K562 (cell line): ENCODE results near the gene CD101. TPM values are rescaled to one million over a fixed set of nuclear protein-coding genes. Genes with fewer than 3 reads are reported as not detected.

Source experiments
- ATAC-seq: fragments of 200-7000 bp; cut with Tn5 transposase; 3 replicates; pipeline ENCODE4 v1.9.1; 2020; ENCODE audit warnings: moderate library complexity
- BruUV-seq: library from RNA; stranded (reverse); fragments of 400-500 nt; replicated peaks from 2 replicates; lab custom pipeline; 2021; lab: Mats Ljungman, UMichigan
- CTCF ChIA-PET: fragments of 300-600 bp; formaldehyde crosslinking; extraction: SDS; loops from one replicate; lab custom pipeline; 2021; ENCODE audit warnings: low intra/inter-chr PET ratio; lab: Yijun Ruan, JAX
- POLR2A ChIA-PET: fragments of 300-600, 350-650 bp; sonication (Branson Sonifier 250); formaldehyde crosslinking; extraction: SDS; loops from one replicate; lab custom pipeline; 2021; ENCODE audit warnings: antibody characterized with exemption, inconsistent platforms; lab: Yijun Ruan, JAX
- DNase-seq, 4 experiments: peaks; one replicate each; pipeline versions ENCODE4 v3.0.0 to v3.0.0-alpha.2; 2011 to 2018; ENCODE audit warnings: low spot score in 3 of 4, mixed read lengths in 3 of 4; ENCODE audit errors: extremely low read depth in 1 of 4
- FAIRE-seq: peaks from 2 replicates; lab custom pipeline; 2011; peaks lifted over from hg19 to GRCh38; lab: Jason Lieb, UNC
- H2AFZ ChIP-seq: 2 replicates; pipeline ENCODE4 v1.6.0; 2011; ENCODE audit warnings: low read depth, low read length, control low read depth, inconsistent platforms
- H3K27ac ChIP-seq: fragments of 200-600 bp; 3 replicates; pipeline ENCODE4 v1.8.0; 2011; ENCODE audit warnings: low read depth, mild to moderate bottlenecking, control low read depth, inconsistent platforms, low read length, moderate library complexity, mixed read lengths; ENCODE audit errors: extremely low read depth
- H3K27me3 ChIP-seq, 2 experiments: fragments of 300-600 bp in 1 of 2; 2 replicates in 1 of 2; 3 replicates in 1 of 2; pipeline versions ENCODE4 v1.6.0 to v1.8.0; 2011; ENCODE audit warnings: inconsistent platforms in 2 of 2, low read length in 2 of 2, mild to moderate bottlenecking in 1 of 2, mixed read lengths in 1 of 2, moderate library complexity in 1 of 2; ENCODE audit not compliant: control insufficient read depth in 2 of 2, insufficient read depth in 2 of 2
- H3K36me3 ChIP-seq: fragments of 300-600 bp; 3 replicates; pipeline ENCODE4 v1.8.0; 2011; ENCODE audit warnings: mild to moderate bottlenecking, low read length, inconsistent platforms; ENCODE audit not compliant: control insufficient read depth, insufficient read depth
- H3K4me1 ChIP-seq, 2 experiments: fragments of 200-600 bp in 1 of 2; replicated peaks in 1 of 2; 2 replicates in 1 of 2; 3 replicates in 1 of 2; pipeline versions ENCODE4 v1.5.1 to v1.8.0; 2011; ENCODE audit warnings: inconsistent platforms in 2 of 2, low read length in 2 of 2, mild to moderate bottlenecking in 1 of 2, mixed read lengths in 1 of 2, moderate library complexity in 1 of 2; ENCODE audit not compliant: control insufficient read depth in 2 of 2, insufficient read depth in 2 of 2
- H3K4me2 ChIP-seq: 2 replicates; pipeline ENCODE4 v1.6.1; 2011; ENCODE audit warnings: low read length, control low read depth, inconsistent platforms, mixed read lengths; ENCODE audit not compliant: insufficient read depth
- H3K4me3 ChIP-seq: fragments of 200-600 bp; sonication (generic), shearing (Covaris generic); 2 replicates; pipeline ENCODE4 v1.5.1; 2016; ENCODE audit warnings: control low read depth, inconsistent platforms
- H3K79me2 ChIP-seq: fragments of 200-600 bp; 3 replicates; pipeline ENCODE4 v1.8.0; 2011; ENCODE audit warnings: low read length, inconsistent platforms; ENCODE audit not compliant: control insufficient read depth, insufficient read depth
- H3K9ac ChIP-seq, 2 experiments: 2 replicates each; pipeline versions ENCODE4 v1.6.0 to v1.6.1; 2011; ENCODE audit warnings: low read depth in 2 of 2, low read length in 2 of 2, control low read depth in 1 of 2, inconsistent platforms in 1 of 2, mild to moderate bottlenecking in 1 of 2, mixed read lengths in 1 of 2; ENCODE audit not compliant: insufficient read depth in 1 of 2
- H3K9me1 ChIP-seq: one replicate; pipeline ENCODE4 v1.6.0; 2011; ENCODE audit warnings: inconsistent platforms, mild to moderate bottlenecking, low read length, moderate library complexity; ENCODE audit not compliant: control insufficient read depth, insufficient read depth
- H3K9me3 ChIP-seq: replicated peaks from 2 replicates; pipeline ENCODE4 v1.5.1; 2011; ENCODE audit warnings: low read depth, low read length, inconsistent platforms; ENCODE audit not compliant: control insufficient read depth, insufficient read depth
- H4K20me1 ChIP-seq: replicated peaks from 2 replicates; pipeline ENCODE4 v1.6.1; 2011; ENCODE audit warnings: low read length, inconsistent platforms, mixed read lengths; ENCODE audit not compliant: control insufficient read depth, insufficient read depth
- GABPB1 ChIP-seq: sonication (generic); formaldehyde crosslinking; IDR thresholded peaks from 2 replicates; pipeline ENCODE4 v1.8.0; 2022; ENCODE audit warnings: mild to moderate bottlenecking, missing genetic modification reagents
- HIVEP1 ChIP-seq: fragments of 250-450 bp; sonication (Bioruptor Pico); IDR thresholded peaks from 2 replicates; pipeline ENCODE4 v1.4.0; 2020; ENCODE audit warnings: mild to moderate bottlenecking
- ZFPM2 ChIP-seq: fragments of 250-450 bp; sonication (Bioruptor Pico); IDR thresholded peaks from 2 replicates; pipeline ENCODE4 v1.5.1; 2022; ENCODE audit warnings: mild to moderate bottlenecking
- ZNF316 ChIP-seq: fragments of 450-650 bp; IDR thresholded peaks from 2 replicates; pipeline ENCODE4 v1.6.1; 2016
- ZNF436 ChIP-seq: fragments of 250-450, 450-650 bp; sonication (Bioruptor Pico); formaldehyde crosslinking; IDR thresholded peaks from 2 replicates; pipeline ENCODE4 v1.7.0; 2020; ENCODE audit warnings: mild to moderate bottlenecking
- ZNF778 ChIP-seq: fragments of 450-650 bp; formaldehyde crosslinking; IDR thresholded peaks from 2 replicates; pipeline ENCODE4 v1.4.0; 2020; ENCODE audit warnings: mild to moderate bottlenecking, moderate library complexity
- whole genome bisulfite sequencing: fragments of 100-300 bp; shearing (Covaris generic); methylation state at CpG from one replicate; pipeline ENCODE4 v1.1.6; 2016; ENCODE audit warnings: low coverage, mixed read lengths; ENCODE audit not compliant: insufficient coverage; ENCODE audit errors: missing lambda C conversion rate; 5-methylcytosine and 5-hydroxymethylcytosine counted together
- in situ Hi-C: fragments of 300-500 bp; cut with MboI; formaldehyde crosslinking; loops from 4 replicates; pipeline ENCODE4 v1.15.0; 2018; ENCODE audit warnings: inconsistent platforms, mixed read lengths
- intact Hi-C: fragments of 100-400 bp; cut with micrococcal nuclease; formaldehyde crosslinking; loops from 2 replicates; pipeline ENCODE4 v1.14.2; 2022
- polyA plus RNA-seq, 8 experiments: library from polyadenylated mRNA; depleted of rRNA in 4 of 8; stranded (reverse) in 5 of 8; unstranded in 3 of 8; fragments of >200 nt; fragmentation: Nextera tagmentation in 2 of 8; fragmentation: Illumina TruSeq in 1 of 8; extraction: Ambion mirVana in 2 of 8; extraction: Trizol in 1 of 8; gene quantifications; 2 replicates each; pipeline versions ENCODE4 v1.2.1 to v1.2.3, GENCODE V29; 2011 to 2014; ENCODE audit warnings: inconsistent platforms in 1 of 8, missing spikeins in 1 of 8
- total RNA-seq, 7 experiments: library from RNA; depleted of rRNA in 6 of 7; stranded (reverse); fragments of >200 nt in 6 of 7; fragmentation: Illumina TruSeq in 2 of 7; extraction: Trizol in 2 of 7; gene quantifications; 2 replicates each; pipeline versions ENCODE4 v1.2.1 to v1.2.3, GENCODE V29; 2011 to 2021; ENCODE audit warnings: low replicate concordance in 1 of 7
- TF ChIP-seq, protein P1 (sequence below), 3 experiments: fragments of 200-800 bp in 1 of 3; fragments of 250-450 bp in 1 of 3; fragments of 450-650 bp in 1 of 3; sonication (Bioruptor Pico) in 1 of 3; sonication (Bioruptor generic) in 1 of 3; formaldehyde crosslinking in 1 of 3; IDR thresholded peaks; 2 replicates each; pipeline versions ENCODE4 v1.6.1 to v1.8.0; 2016 to 2022; ENCODE audit warnings: mild to moderate bottlenecking in 2 of 3, missing genetic modification characterization in 2 of 3, missing compliant biosample characterization in 1 of 3, moderate library complexity in 1 of 3
- TF ChIP-seq, protein P2 (sequence below): fragments of 450-650 bp; IDR thresholded peaks from 2 replicates; pipeline ENCODE4 v1.6.1; 2016; ENCODE audit warnings: borderline replicate concordance

The CD101 gene
- total and polyA plus RNA-seq, 9 of the 15 experiments (the other 6 are each of a cell fraction or from before 2014, with no cell fraction given): 0.04 to 1.1 (median 0.20) TPM

DNA sequence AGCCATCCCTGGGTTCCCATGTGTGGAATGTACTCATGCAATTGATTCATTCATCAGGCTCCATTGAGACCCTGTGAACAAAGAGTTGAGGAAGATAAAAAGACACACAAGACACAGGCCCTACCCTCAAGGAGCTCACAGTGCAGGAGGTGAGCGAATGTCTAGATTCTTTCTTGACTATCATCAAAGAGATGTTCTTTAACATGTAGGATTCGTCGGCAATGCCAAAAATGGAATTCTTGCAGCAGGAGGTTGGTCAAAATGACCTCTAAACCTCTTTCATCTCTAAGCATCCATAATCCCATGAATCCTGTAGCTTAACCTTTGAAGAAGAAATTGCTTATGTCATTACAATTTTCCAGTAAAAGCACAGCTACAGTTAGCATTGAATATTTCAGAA lies 30.7 kb downstream of the CD101 start:
- no peak overlapping the region for H3K4me2 ChIP-seq
- no TSS peak for BruUV-seq
- 48% methylated on average over 3 of the region's 3 CpGs for WGBS
- DNase-seq (no peak), FAIRE-seq (no peak), ATAC-seq (no peak)
- peaks cover 0 to 7% of the 10 kb centered on the region in 2 experiments; a peak in 4 of 5 replicates for H3K27me3 ChIP-seq
- intact Hi-C loops (no loop called here), in situ Hi-C loops (no loop called here)
- H3K9me3 ChIP-seq: no peaks in the 10 kb centered on the region
- H3K36me3 ChIP-seq: no peaks in the 10 kb centered on the region
- no peaks in the 10 kb centered on the region for H4K20me1 ChIP-seq
- peaks cover 0 to 4% of the 10 kb centered on the region in 2 experiments; a peak in 2 of 5 replicates for H3K4me1 ChIP-seq
- H2AFZ ChIP-seq: no peak overlapping the region
- no peak overlapping the region for H3K9ac ChIP-seq
- no peaks in the 10 kb centered on the region for H3K9me1 ChIP-seq
- CTCF ChIA-PET: no interaction called here
- H3K79me2 ChIP-seq: no peaks in the 10 kb centered on the region
- no peak overlapping the region for H3K27ac ChIP-seq
- POLR2A ChIA-PET: interaction anchor here (0.6 kb wide), 2 partner anchors 149 to 585 kb away, joined by 3 read pairs; no protein-coding TSS in a partner anchor
- no peak overlapping the region for H3K4me3 ChIP-seq
- TF ChIP-seq ZNF316: peak; percentile 12; the same call in 1 of the 2 replicates
- no peak for TF ChIP-seq ZNF778 (CRISPR knock-in tag)
- TF ChIP-seq ZFPM2 (CRISPR knock-in tag): no peak

DNA sequence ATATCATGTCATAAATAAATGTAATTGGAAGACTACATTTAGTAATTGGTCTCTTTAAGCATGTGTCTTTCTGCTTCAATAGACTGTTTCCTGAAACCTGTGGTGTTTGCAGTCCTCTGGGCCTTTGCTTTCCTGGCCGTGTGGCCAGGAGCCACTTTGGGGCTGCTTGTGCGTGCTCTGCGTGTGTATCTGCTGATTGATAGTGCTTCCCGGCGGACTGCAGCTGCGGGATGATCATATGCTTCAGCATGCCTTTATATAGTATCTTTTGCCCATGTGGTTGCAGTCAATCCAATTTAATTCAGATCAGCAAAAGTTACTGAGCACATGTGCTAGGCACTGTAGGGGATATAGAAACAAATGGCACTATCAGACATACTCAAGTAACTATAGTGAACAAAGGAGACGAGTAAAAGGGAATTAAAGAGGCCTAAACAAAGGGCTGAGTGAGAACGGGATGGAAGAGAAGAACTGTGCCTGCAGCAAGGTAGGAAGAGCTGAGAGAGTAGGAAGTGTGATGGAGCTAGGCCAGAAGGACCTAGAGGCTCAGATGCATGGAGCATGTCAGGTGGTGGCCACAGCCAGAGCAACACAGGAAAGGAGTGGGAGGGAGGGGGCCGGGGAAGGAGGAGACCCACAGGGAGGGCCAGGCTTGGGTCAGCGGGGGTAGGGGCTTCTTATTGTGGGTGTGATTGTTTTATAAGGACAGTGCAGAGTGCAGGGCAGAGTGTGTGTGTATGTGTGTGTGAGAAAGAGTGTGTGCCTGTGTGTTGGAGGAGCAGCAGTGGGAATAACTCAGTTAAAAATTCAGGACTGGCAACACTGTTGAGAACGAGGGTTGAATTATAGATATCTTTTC lies 31.4 kb downstream of the CD101 start:
- no peaks in the 10 kb centered on the region for H3K36me3 ChIP-seq
- H3K79me2 ChIP-seq: no peaks in the 10 kb centered on the region
- H3K9ac ChIP-seq: no peak overlapping the region
- peaks cover 0 to 4% of the 10 kb centered on the region in 2 experiments; a peak in 2 of 5 replicates for H3K4me1 ChIP-seq
- H3K9me1 ChIP-seq: no peaks in the 10 kb centered on the region
- TF ChIP-seq, protein P1, sequence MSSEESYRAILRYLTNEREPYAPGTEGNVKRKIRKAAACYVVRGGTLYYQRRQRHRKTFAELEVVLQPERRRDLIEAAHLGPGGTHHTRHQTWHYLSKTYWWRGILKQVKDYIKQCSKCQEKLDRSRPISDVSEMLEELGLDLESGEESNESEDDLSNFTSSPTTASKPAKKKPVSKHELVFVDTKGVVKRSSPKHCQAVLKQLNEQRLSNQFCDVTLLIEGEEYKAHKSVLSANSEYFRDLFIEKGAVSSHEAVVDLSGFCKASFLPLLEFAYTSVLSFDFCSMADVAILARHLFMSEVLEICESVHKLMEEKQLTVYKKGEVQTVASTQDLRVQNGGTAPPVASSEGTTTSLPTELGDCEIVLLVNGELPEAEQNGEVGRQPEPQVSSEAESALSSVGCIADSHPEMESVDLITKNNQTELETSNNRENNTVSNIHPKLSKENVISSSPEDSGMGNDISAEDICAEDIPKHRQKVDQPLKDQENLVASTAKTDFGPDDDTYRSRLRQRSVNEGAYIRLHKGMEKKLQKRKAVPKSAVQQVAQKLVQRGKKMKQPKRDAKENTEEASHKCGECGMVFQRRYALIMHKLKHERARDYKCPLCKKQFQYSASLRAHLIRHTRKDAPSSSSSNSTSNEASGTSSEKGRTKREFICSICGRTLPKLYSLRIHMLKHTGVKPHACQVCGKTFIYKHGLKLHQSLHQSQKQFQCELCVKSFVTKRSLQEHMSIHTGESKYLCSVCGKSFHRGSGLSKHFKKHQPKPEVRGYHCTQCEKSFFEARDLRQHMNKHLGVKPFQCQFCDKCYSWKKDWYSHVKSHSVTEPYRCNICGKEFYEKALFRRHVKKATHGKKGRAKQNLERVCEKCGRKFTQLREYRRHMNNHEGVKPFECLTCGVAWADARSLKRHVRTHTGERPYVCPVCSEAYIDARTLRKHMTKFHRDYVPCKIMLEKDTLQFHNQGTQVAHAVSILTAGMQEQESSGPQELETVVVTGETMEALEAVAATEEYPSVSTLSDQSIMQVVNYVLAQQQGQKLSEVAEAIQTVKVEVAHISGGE (CRISPR knock-in tag; IDR thresholded peaks at IDR 0.05): no peak
- TF ChIP-seq, protein P2, sequence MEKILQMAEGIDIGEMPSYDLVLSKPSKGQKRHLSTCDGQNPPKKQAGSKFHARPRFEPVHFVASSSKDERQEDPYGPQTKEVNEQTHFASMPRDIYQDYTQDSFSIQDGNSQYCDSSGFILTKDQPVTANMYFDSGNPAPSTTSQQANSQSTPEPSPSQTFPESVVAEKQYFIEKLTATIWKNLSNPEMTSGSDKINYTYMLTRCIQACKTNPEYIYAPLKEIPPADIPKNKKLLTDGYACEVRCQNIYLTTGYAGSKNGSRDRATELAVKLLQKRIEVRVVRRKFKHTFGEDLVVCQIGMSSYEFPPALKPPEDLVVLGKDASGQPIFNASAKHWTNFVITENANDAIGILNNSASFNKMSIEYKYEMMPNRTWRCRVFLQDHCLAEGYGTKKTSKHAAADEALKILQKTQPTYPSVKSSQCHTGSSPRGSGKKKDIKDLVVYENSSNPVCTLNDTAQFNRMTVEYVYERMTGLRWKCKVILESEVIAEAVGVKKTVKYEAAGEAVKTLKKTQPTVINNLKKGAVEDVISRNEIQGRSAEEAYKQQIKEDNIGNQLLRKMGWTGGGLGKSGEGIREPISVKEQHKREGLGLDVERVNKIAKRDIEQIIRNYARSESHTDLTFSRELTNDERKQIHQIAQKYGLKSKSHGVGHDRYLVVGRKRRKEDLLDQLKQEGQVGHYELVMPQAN: no peak
- TF ChIP-seq HIVEP1 (CRISPR knock-in tag) (no peak), ZNF436 (CRISPR knock-in tag) (no peak), GABPB1 (no peak)
- TF ChIP-seq, all 486 proteins: peak for 0
- FAIRE-seq (no peak), ATAC-seq (no peak; the same call in 2 of the 3 replicates), DNase-seq (no peak)
- Histone ChIP-seq H3K27me3 (peaks cover 0 to 4% of the 10 kb centered on the region in 2 experiments; a peak in 3 of 5 replicates), H3K4me3 (no peak overlapping the region), H3K4me2 (no peak overlapping the region), H3K9me3 (no peaks in the 10 kb centered on the region), H4K20me1 (no peaks in the 10 kb centered on the region), H3K27ac (no peak overlapping the region), H2AFZ (no peak overlapping the region)
- in situ Hi-C loops (no loop called here), intact Hi-C loops (no loop called here)
- ChIA-PET POLR2A (interaction anchor here (0.5 to 0.6 kb wide), 3 partner anchors 104 to 231 kb away, joined by 3 read pairs; no protein-coding TSS in a partner anchor), CTCF (no interaction called here)
- WGBS: 40% methylated on average over 9 of the region's 11 CpGs
- no TSS peak for BruUV-seq
